ENCODE results near the gene MTUS2. TPM values are rescaled to one million over a fixed set of nuclear protein-coding genes. Genes with fewer than 3 reads are reported as not detected.

MTUS2 gene
- total and polyA plus RNA-seq, 9 of the 15 experiments (the other 6 are each of a cell fraction or from before 2014, with no cell fraction given): 0.01 to 0.28 (median 0.06) TPM; not detected in 1

DNA sequence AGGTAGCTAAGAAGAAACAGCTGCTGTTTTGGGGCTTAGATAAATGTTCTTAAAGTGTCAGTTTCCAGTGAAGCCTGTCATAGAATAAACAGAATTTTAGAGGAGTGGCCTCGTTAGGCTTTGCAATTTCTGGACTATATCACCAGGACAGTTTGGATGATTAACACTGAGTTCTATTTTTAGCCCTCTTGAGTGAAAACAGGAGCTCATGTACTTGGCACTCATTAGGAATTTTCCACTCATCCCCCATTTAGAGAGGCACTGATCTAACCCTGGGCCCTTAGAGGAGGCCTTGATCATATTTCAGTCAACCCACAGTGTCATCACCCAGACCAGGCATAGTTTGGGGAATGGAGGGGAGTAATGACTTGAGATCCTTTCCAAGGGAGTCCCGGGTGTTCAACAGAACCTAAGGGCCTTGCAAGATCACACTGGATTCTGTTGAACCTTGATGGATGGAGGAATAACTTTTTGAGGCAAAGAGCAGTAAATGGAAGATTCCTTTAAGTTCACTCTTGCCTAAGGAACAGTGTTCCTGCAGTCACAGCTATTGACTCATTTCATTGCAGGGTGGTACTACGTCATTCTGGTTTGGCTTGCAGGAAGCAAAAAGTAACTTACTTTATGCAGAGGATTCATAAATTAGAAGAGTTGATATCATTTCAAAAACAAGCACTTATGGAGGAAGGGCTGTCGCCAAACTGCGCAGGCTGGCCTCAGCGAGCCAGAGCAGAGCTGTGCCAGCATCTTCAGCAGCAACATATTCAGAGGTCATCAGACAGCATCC is 615.2 kb downstream of the MTUS2 start:
- CTCF ChIA-PET (ENCODE audit: low intra/inter-chr PET ratio): no interaction called here

DNA sequence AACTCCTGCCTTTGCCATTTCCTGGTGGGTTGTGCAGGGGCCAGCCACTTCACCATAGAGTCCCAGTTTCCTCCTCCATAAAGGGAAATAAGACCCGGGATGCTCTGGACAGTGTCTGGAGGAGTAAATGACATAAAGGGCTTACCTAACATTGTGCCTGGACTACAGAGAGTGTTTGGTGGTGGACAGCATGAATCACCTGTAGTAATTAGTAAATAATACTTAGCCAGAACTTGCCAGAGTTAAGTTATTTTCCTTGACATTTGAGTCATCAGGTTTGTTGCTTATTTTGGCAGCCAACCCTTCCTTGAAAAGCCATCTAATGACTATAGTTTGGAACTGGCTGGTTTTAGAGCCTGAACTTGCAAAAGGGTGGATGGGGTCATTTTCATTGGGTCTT is 616.2 kb downstream of the MTUS2 start:
- H3K4me3 ChIP-seq: no peak overlapping the region
- no peak overlapping the region for H3K4me2 ChIP-seq (ENCODE audit: insufficient read depth, low read length)
- H3K9me3 ChIP-seq (replicated peaks; ENCODE audit: control insufficient read depth, insufficient read depth, low read depth, low read length): no peaks in the 10 kb centered on the region
- no peak for ATAC-seq
- no peak overlapping the region for H3K9ac ChIP-seq (ENCODE audit: insufficient read depth in 1 of 2, low read depth in 2 of 2, low read length in 2 of 2)
- no peak overlapping the region for H2AFZ ChIP-seq (ENCODE audit: low read depth, low read length)
- intact Hi-C loops (cut with micrococcal nuclease): no loop called here
- H3K79me2 ChIP-seq (ENCODE audit: control insufficient read depth, insufficient read depth, low read length): no peaks in the 10 kb centered on the region
- CTCF ChIA-PET (ENCODE audit: low intra/inter-chr PET ratio): no interaction called here
- no peak for DNase-seq (ENCODE audit: extremely low read depth in 1 of 4, low spot score in 3 of 4)
- no peak overlapping the region for H3K27ac ChIP-seq (ENCODE audit: extremely low read depth, low read depth, low read length)
- WGBS (ENCODE audit: insufficient coverage, low coverage, missing lambda C conversion rate): 57% methylated on average over 1 of the region's 1 CpG
- H3K36me3 ChIP-seq (ENCODE audit: control insufficient read depth, insufficient read depth, low read length): no peaks in the 10 kb centered on the region
- no peaks in the 10 kb centered on the region for H4K20me1 ChIP-seq (replicated peaks; ENCODE audit: control insufficient read depth, insufficient read depth, low read length)
- in situ Hi-C loops (cut with MboI): no loop called here
- no peak for FAIRE-seq
- POLR2A ChIA-PET: no interaction called here
- no TSS peak for BruUV-seq (replicated peaks)
- H3K27me3 ChIP-seq (ENCODE audit: control insufficient read depth in 2 of 2, insufficient read depth in 2 of 2, low read length in 2 of 2): peaks cover 0 to 4% of the 10 kb centered on the region in 2 experiments; a peak in 2 of 5 replicates
- TF ChIP-seq IRF2 (CRISPR knock-in tag; IDR thresholded peaks at IDR 0.05) (no peak), NFATC3 (IDR thresholded peaks at IDR 0.05) (no peak), MXI1 (IDR thresholded peaks at IDR 0.05; ENCODE audit: low read depth, low read length) (no peak), ETV5 (CRISPR knock-in tag; IDR thresholded peaks at IDR 0.05; ENCODE audit: low read depth) (no peak), BRD9 (IDR thresholded peaks at IDR 0.05; ENCODE audit: low read depth, partially characterized antibody) (no peak)
- TF ChIP-seq, protein P1, sequence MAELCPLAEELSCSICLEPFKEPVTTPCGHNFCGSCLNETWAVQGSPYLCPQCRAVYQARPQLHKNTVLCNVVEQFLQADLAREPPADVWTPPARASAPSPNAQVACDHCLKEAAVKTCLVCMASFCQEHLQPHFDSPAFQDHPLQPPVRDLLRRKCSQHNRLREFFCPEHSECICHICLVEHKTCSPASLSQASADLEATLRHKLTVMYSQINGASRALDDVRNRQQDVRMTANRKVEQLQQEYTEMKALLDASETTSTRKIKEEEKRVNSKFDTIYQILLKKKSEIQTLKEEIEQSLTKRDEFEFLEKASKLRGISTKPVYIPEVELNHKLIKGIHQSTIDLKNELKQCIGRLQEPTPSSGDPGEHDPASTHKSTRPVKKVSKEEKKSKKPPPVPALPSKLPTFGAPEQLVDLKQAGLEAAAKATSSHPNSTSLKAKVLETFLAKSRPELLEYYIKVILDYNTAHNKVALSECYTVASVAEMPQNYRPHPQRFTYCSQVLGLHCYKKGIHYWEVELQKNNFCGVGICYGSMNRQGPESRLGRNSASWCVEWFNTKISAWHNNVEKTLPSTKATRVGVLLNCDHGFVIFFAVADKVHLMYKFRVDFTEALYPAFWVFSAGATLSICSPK (IDR thresholded peaks at IDR 0.05; ENCODE audit: borderline replicate concordance): no peak
- TF ChIP-seq, protein P2, sequence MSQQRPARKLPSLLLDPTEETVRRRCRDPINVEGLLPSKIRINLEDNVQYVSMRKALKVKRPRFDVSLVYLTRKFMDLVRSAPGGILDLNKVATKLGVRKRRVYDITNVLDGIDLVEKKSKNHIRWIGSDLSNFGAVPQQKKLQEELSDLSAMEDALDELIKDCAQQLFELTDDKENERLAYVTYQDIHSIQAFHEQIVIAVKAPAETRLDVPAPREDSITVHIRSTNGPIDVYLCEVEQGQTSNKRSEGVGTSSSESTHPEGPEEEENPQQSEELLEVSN (IDR thresholded peaks at IDR 0.05; ENCODE audit: borderline replicate concordance in 1 of 2, extremely low read depth in 1 of 2, insufficient read depth in 1 of 2, insufficient read length in 1 of 2, low read depth in 1 of 2, low read length in 1 of 2, poor library complexity in 1 of 2, severe bottlenecking in 1 of 2): no peak
- H3K9me1 ChIP-seq (ENCODE audit: control insufficient read depth, insufficient read depth, low read length): no peaks in the 10 kb centered on the region
- H3K4me1 ChIP-seq (replicated peaks in 1 of 2; ENCODE audit: control insufficient read depth in 2 of 2, insufficient read depth in 2 of 2, low read length in 2 of 2): peaks cover 0 to 8% of the 10 kb centered on the region in 2 experiments; a peak in 2 of 5 replicates

More for the DNA sequence above, 615.2 kb downstream of the MTUS2 start:
- Histone ChIP-seq H3K27ac (ENCODE audit: extremely low read depth, low read depth, low read length) (no peak overlapping the region), H4K20me1 (replicated peaks; ENCODE audit: control insufficient read depth, insufficient read depth, low read length) (no peaks in the 10 kb centered on the region), H3K27me3 (ENCODE audit: control insufficient read depth in 2 of 2, insufficient read depth in 2 of 2, low read length in 2 of 2) (no peaks in the 10 kb centered on the region), H3K9me1 (ENCODE audit: control insufficient read depth, insufficient read depth, low read length) (no peaks in the 10 kb centered on the region), H3K36me3 (ENCODE audit: control insufficient read depth, insufficient read depth, low read length) (no peaks in the 10 kb centered on the region), H2AFZ (ENCODE audit: low read depth, low read length) (no peak overlapping the region), H3K4me2 (ENCODE audit: insufficient read depth, low read length) (no peak overlapping the region), H3K4me1 (replicated peaks in 1 of 2; ENCODE audit: control insufficient read depth in 2 of 2, insufficient read depth in 2 of 2, low read length in 2 of 2) (peaks cover 0 to 8% of the 10 kb centered on the region in 2 experiments; a peak in 2 of 5 replicates), H3K79me2 (ENCODE audit: control insufficient read depth, insufficient read depth, low read length) (no peaks in the 10 kb centered on the region), H3K9me3 (replicated peaks; ENCODE audit: control insufficient read depth, insufficient read depth, low read depth, low read length) (no peaks in the 10 kb centered on the region), H3K9ac (ENCODE audit: insufficient read depth in 1 of 2, low read depth in 2 of 2, low read length in 2 of 2) (no peak overlapping the region), H3K4me3 (no peak overlapping the region)
- ATAC-seq: no peak
- FAIRE-seq: no peak
- TF ChIP-seq CCNT2 (IDR thresholded peaks at IDR 0.05; ENCODE audit: borderline replicate concordance, extremely low read depth, insufficient read length, low read depth, low read length): no peak
- in situ Hi-C loops (cut with MboI) (no loop called here), intact Hi-C loops (cut with micrococcal nuclease) (no loop called here)
- no TSS peak for BruUV-seq (replicated peaks)
- POLR2A ChIA-PET: no interaction called here
- no peak for DNase-seq (ENCODE audit: extremely low read depth in 1 of 4, low spot score in 3 of 4)
- WGBS (ENCODE audit: insufficient coverage, low coverage, missing lambda C conversion rate): 29% methylated on average over 5 of the region's 6 CpGs

Measured in K562 (cell line).